AG08396 (cell line): ENCODE results near the gene CPNE7.

Experiments
- DNase-seq: peaks from one replicate; pipeline ENCODE4 v3.0.0; 2012; ENCODE audit warnings: low spot score, mixed read lengths

CPNE7 gene

GRCh38 chr16:89605186-89605970 lies 29.8 kb downstream of the CPNE7 start:
- no peak for DNase-seq

- DNase-seq: no peak
Observed at GRCh38 chr16:89606006-89606405, 30.4 kb downstream of the CPNE7 start.

DNA sequence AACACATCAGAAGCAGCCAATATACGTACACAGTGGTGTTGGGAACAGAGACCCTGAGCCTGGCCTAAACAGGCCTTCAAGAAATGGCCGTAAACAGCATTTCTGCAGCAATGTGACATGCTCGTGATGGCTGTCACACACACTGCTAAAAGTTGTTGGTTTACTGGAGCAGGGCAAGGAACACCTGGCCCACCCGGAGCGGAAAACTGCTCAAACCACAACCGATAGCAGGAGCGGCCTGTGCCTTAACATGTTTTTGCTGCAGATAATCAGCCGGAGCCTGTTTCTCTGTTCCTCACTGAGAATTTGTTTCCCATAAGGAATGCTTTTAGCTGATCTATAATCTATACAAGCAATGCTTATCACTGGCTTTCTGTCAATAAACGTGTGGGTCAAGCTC lies 31.9 kb downstream of the CPNE7 start:
- no peak for DNase-seq

DNA sequence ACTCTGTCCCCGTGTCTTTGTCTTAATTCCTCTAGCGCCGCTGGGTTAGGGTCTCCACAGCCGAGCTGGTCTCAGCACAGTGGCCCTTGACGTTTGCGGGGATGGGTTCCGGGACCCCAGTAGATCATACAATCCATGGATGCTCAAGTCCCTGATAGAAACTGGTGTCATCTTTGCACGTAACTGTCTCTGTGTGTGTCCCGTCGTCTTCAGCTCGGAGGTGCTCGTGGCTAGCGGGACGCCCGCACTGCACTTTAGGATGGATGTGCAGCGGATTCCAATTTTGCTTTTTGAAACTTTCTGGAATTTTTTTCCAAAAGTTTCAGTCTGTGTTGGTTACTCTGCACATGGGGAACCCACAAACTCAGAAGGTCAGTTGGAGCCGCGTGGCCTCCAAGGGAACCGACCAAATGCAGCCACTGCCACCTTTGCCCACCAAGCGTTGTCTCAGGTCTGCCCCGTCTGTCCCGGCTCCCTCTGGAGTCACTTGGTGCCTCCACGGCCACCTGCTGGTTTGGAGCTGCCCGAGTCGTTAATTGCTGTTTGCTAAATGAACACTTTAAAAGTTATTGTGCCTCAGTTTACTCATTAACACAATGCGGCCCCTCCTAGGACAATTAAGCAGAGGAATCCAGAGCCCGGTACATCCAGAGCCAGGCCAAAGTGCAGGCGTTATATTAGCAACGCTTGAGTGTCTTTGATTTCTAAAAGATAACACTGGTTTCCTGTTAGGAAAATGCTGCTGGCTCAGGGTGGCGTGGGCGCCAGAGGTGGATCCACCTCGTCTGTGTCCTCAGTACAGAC lies 32.6 kb downstream of the CPNE7 start:
- DNase-seq: no peak

- DNase-seq: no peak
Observed at GRCh38 chr16:89610108-89610453, 34.5 kb downstream of the CPNE7 start.

DNA sequence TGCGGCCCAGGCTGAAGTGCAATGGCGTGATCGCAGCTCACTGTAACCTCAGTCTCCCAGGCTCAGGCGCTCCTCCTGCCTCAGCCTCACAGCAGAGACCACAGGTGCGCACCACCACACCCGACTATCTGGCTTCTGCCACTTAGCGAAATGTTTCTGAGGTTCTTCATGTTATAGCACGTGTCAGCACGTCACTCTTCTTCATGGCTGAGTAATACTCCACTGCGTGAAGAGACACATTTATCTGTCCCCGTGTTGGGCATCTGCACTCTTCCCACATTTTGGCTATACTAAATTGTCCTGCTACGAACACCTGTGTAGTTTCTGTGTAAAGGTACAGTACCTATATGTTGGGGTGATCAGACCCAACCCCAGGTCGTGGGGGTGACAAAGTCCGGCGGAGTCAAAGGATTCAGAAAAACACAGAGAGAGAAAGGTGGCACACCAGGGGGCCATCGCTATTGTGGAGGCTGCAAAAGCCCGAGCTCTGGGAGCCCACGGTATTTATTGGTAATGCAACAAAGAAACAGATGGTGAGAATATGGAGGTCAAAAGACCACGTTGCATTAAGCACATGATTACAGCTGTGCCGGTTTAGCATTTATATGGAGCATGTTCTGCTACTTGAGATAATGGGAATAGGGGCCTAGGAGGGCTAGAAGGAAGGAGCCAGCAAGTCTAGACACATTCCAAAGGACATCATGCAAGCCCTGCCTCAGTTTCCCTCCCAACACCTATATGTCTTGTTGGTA lies 37.0 kb downstream of the CPNE7 start:
- no peak for DNase-seq

GRCh38 chr16:89613231-89613953 lies 37.8 kb downstream of the CPNE7 start, which contains the start of gene DPEP1:
Gene DPEP1 (plus strand): TSS chr16:89613642. CDS start chr16:89630411, 16,769 bp downstream.
- DNase-seq: no peak

- DNase-seq: no peak
Observed at GRCh38 chr16:89613954-89614459, 38.4 kb downstream of the CPNE7 start.

DNA sequence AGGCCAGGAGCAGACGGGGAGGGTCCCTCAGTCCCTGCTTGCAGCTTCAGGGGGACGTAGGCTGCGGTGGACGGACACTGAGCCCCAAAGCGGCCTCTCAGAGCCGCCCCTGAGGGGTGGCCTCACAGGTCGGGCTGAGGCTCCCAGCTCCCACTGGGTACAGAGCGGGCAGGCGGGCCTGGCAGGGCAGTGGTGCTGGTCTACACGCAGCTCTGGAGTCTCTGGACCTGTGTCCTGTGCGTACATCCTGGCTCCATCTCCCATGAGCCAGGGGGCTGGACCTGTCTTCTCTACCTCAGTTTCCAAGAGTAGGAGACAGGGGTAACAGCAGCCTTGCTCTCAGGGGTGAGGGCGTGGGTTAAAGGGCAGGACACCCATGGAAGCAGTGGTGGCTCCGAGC lies 39.6 kb downstream of the CPNE7 start:
- no peak for DNase-seq

DNA sequence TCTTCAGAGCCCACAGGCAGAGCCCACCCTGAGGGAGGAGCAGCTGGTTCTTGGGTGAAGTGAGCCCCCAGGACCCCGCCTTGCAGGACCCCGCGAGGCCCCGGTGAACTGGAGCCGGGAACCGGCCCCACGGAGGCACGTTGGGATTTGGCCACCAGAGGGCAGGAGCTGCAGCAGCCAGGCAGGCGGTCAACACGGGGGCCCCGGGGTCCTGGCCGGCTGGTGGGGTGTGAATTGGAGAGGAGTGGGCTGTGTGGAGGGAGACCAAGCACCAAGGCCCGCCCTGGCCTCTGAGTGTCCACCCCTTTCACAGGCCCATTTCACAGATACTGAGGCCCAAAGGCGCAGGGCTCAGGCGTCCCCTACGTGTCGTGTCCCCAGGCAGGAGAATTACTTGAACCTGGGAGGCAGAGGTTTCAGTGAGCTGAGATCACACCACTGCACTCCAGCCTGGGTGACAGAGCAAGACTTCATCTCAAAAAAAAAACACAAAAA lies 40.1 kb downstream of the CPNE7 start:
- DNase-seq: peak; percentile 60

- no peak for DNase-seq
Observed at GRCh38 chr16:89616623-89617022, 41.1 kb downstream of the CPNE7 start.

GRCh38 chr16:89617036-89617435 lies 41.5 kb downstream of the CPNE7 start:
- no peak for DNase-seq

DNA sequence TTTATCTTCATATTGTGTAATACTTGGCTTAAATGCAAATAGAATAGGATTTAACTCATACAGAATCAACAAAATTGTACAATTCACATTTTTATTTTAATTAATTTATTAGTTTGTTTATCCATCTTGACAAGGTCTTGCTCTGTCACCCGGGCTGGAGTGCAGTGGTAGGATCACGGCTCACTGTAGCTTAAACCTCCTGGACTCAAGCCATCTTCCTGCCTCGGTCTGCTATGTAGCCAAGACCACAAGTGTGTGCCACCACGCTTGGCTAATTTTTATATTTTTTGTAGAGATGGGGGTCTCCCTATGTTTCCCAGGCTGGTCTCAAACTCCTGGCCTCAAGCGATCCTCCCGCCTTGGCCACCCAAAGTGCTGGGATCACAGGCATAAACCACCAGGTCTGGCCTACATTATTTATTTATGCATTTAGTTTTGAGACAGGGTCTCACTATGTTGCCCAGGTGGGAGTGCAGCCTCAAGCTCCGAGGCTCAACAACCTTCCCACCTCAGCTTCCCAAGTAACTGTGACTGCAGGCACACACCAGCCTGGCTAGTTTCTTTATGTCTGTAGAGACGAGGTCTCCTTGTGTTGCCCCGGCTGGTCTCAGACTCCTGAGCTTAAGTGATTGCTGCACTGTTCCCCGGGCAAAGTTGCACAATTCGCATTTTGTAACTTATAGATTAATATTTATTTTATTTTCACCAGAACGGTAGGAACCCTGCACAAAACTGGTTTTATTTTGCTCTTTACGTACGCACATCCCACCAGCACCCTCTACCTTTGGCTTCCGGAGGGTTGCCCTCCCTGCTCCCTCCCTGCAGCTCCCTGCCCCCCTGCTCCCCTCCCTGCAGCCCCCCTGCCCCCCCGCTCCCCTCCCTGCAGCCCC lies 42.8 kb downstream of the CPNE7 start:
- no peak for DNase-seq

DNA sequence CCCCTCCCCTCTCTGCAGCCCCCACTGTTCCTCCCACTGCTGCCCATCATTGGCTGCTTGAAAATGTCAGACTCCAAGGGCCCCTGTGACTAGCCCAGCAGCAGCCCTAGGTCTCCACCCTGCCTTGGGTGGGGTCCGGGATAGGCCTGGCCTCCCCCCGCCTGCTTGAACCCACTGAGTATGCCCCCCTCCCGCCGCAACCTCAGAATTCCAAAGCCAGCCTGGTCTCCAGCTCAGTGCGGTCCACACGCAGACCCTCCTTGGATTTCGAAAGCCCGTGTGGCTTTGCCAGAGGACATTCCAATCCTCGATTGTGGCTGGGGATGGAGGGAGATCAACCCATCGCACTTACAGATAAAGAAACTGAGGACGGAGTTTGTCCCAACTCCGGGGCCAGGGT lies 44.3 kb downstream of the CPNE7 start:
- DNase-seq: peak; percentile 54

DNA sequence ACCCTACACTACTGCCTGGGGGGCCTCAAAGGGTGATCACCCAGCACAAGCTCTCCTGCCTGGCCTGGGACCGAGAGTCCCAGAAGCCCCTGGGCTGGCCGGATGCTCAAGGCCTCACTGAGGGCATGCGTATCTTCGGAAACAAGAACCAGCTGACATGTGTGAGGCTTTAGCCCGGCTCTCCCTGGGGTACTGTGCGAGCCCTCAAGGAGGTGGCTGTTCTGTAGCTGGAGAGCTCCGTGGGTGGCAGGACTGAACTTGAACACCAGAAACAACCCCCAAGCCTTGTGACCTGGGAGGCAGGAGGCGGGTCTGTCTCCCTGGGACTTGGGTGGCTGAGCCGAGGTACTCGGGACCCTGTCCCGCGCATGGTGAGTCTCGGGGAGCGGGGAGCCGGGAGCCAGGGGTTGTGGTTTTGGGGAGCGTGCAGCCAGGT lies 44.9 kb downstream of the CPNE7 start:
- no peak for DNase-seq

DNA sequence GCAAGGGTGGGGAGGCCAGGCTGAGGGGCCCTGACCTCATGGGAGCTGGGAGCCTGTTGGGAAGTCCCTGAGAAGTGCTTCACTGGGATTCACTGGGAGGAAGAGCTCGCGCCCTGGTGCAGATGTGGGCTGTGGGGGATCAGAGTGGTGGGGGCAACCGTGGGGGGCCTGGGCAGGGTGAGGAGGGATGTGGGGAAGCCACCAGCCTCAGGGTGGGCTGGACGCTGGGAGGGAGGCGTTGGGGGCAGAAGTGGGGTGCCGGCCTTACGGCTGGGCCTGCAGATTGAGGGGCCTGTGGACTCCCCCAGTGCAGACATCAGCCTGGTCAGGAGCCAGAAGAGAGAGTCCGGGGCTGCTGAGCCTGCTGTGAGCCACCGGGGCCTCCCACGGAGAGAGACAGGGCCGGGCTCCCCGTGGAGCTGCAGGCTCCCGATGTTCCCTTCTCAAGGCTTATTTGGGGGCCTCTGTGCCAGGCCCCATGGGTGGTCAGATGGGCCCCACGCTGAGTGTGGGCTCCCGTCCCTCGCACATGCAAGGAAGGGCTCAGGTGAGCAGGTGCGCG lies 45.7 kb downstream of the CPNE7 start:
- DNase-seq: no peak

DNA sequence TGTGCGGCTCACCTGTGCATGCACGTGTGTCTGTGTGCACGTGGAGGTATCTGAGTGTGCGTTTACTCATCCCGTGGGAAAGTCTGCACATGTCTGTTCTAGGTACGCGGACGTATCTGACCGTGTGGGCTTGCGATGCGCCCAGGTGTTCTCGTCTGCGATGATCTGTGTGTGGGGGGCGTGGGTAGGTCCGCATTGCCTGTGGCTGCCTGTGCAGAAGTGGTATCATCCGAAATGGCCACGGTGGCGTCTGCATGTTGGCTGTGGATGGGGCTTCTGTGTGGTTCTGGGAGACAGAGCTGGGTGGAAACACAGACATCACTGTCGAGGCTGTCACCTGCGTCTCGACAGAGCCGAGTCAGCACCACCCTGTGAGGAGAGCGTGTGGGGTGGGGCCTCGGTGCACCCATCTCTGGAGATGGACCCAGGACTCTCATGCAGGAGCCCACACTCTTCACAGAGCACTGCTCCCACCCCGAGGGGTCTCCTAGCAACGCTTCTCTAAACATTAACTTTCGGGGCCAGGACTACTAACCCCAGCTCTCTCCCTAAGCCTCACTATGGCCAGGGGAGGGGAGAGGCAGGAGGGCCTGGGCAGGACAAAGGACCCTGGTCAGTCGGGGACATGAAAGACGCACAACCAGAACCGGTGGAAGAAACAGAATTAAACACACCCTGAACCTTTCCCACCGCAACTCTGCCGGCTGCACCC lies 46.3 kb downstream of the CPNE7 start:
- DNase-seq: no peak

DNA sequence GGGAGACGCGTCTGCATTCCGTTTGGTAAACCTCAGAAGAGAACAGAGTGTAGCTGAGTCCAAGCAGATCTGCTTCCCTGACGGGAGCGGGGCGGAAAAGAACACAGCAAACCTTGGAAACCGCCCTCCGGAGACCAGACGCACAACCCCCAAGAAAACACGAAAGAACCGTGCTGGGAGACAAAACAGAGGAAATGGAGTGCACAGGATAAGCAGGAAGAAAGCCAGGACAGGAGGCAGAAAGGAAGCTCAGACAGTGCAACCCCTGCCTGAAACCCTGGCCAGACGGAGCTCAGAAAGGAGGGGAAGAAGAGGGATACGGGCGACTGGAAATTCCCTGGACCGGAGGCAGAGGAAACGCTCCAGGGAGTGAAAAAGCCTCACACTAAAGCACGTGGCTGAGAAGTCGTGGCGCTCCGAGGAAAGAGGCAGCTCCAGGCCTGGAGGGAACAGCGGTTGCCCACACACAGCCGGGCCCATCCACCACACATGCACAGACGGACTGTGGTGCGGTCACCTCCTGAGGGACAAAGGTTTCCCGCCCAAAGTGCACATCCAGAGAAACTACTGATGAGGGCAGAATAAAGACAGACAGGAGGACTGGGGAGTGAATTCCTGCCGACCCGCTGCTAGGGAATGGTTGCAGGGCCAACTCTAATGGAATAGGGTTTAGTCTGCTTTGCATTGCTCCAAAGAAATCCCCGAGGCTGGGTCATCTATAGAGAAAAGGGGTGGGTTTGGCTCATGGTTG lies 48.1 kb downstream of the CPNE7 start:
- DNase-seq: no peak
